Spleen (tissue), 7 donors: ENCODE data around the gene MPP1.

Experiments used
- CTCF ChIP-seq, 11 experiments: fragments of 200-600 bp in 7 of 11; fragments of 450-650 bp in 4 of 11; sonication (generic) in 4 of 11; IDR thresholded peaks in 8 of 11; conservative IDR thresholded peaks in 3 of 11; 1 replicate in 7 of 11; 2 replicates in 4 of 11; pipeline versions ENCODE4 v1.4.0 to v1.8.0; 2016 to 2021; ENCODE audit warnings: antibody characterized with exemption in 11 of 11, inconsistent platforms in 4 of 11, mild to moderate bottlenecking in 1 of 11
- POLR2A ChIP-seq, 3 donors: fragments of 450-650 bp; IDR thresholded peaks; one replicate each; pipeline ENCODE4 v1.5.1; 2017; ENCODE audit warnings: antibody characterized with exemption in 3 of 3, mild to moderate bottlenecking in 1 of 3
- POLR2AphosphoS5 ChIP-seq, 3 donors: sonication (generic); formaldehyde crosslinking; IDR thresholded peaks; one replicate each; pipeline ENCODE4 v1.5.1; 2017; ENCODE audit warnings: antibody characterized with exemption in 3 of 3
- donor health status: DM: no; HTN: no; CAD: no; lungs with moderate emphysema.
- donor health status: DM: no; HTN: no; CAD: no.
- donor health status: DM: no; HTN: no; CAD: no.

- TF ChIP-seq CTCF (IDR thresholded peaks at IDR 0.05 in 8 of 11, conservative IDR thresholded peaks at IDR 0.05 in 3 of 11) (no peak), POLR2A (IDR thresholded peaks at IDR 0.05) (no peak), POLR2AphosphoS5 (IDR thresholded peaks at IDR 0.05) (no peak)
These were observed 26.0 kb downstream of the MPP1 start for GRCh38 chrX:154779261-154779660.
